Mesendoderm (in vitro differentiated cells): ENCODE measurements around the gene SLC14A1.

Experiments
- DNase-seq: peaks from one replicate; pipeline ENCODE4 v3.0.0; 2013
- H2AK5ac ChIP-seq: 2 replicates; pipeline ENCODE4 v1.6.1; 2013; ENCODE audit warnings: low read length, inconsistent platforms
- H2BK120ac ChIP-seq: 2 replicates; pipeline ENCODE4 v1.6.1; 2013; ENCODE audit warnings: low read depth, mild to moderate bottlenecking, low read length, moderate library complexity, mixed read lengths
- H2BK15ac ChIP-seq: replicated peaks from 2 replicates; pipeline ENCODE4 v1.6.1; 2013; ENCODE audit warnings: low read depth, mild to moderate bottlenecking, moderate library complexity
- H2BK5ac ChIP-seq: 2 replicates; pipeline ENCODE4 v1.6.1; 2013; ENCODE audit warnings: low read length, inconsistent platforms
- H3K18ac ChIP-seq: 2 replicates; pipeline ENCODE4 v1.6.1; 2013; ENCODE audit warnings: mild to moderate bottlenecking, low read length, mixed read lengths
- H3K23ac ChIP-seq: one replicate; pipeline ENCODE4 v1.6.1; 2013; ENCODE audit warnings: low read length
- H3K27ac ChIP-seq: 2 replicates; pipeline ENCODE4 v1.5.1; 2013; ENCODE audit warnings: low read depth, mild to moderate bottlenecking, inconsistent platforms, low read length, moderate library complexity
- H3K27me3 ChIP-seq: 2 replicates; pipeline ENCODE4 v1.6.1; 2013; ENCODE audit warnings: low read length, control low read depth, mild to moderate bottlenecking, inconsistent platforms; ENCODE audit not compliant: insufficient read depth, poor library complexity
- H3K36me3 ChIP-seq: 2 replicates; pipeline ENCODE4 v1.6.1; 2013; ENCODE audit warnings: low read length, inconsistent platforms; ENCODE audit not compliant: control insufficient read depth, insufficient read depth
- H3K4ac ChIP-seq: one replicate; pipeline ENCODE4 v1.6.1; 2013; ENCODE audit warnings: low read depth, mild to moderate bottlenecking, low read length, moderate library complexity
- H3K4me1 ChIP-seq: 2 replicates; pipeline ENCODE4 v1.6.1; 2013; ENCODE audit warnings: low read depth, low read length, inconsistent platforms; ENCODE audit not compliant: control insufficient read depth
- H3K4me2 ChIP-seq: 2 replicates; pipeline ENCODE4 v1.6.1; 2013; ENCODE audit warnings: low read length
- H3K4me3 ChIP-seq: 2 replicates; pipeline ENCODE4 v1.5.1; 2013; ENCODE audit warnings: mild to moderate bottlenecking, low read length
- H3K56ac ChIP-seq: one replicate; pipeline ENCODE4 v1.6.1; 2013; ENCODE audit warnings: low read length
- H3K79me1 ChIP-seq: 2 replicates; pipeline ENCODE4 v1.6.1; 2013; ENCODE audit warnings: low read length, inconsistent platforms
- H3K79me2 ChIP-seq: 2 replicates; pipeline ENCODE4 v1.6.1; 2013; ENCODE audit warnings: mild to moderate bottlenecking, low read length; ENCODE audit not compliant: control insufficient read depth, insufficient read depth
- H3K9ac ChIP-seq: 2 replicates; pipeline ENCODE4 v1.6.1; 2013; ENCODE audit warnings: low read length, inconsistent platforms
- H4K5ac ChIP-seq: one replicate; pipeline ENCODE4 v1.6.1; 2013; ENCODE audit warnings: low read length
- H4K8ac ChIP-seq: one replicate; pipeline ENCODE4 v1.6.1; 2013; ENCODE audit warnings: low read depth, mild to moderate bottlenecking, control low read depth, low read length, moderate library complexity
- WGBS: extraction: QIAGEN DNeasy Blood & Tissue Kit; methylation state at CpG from one replicate; pipeline ENCODE4 v1.1.7; 2013; ENCODE audit warnings: low lambda C conversion rate, missing lambda C conversion rate; ENCODE audit not compliant: insufficient coverage; ENCODE audit errors: extremely low coverage; 5-methylcytosine and 5-hydroxymethylcytosine counted together

SLC14A1 gene

DNA sequence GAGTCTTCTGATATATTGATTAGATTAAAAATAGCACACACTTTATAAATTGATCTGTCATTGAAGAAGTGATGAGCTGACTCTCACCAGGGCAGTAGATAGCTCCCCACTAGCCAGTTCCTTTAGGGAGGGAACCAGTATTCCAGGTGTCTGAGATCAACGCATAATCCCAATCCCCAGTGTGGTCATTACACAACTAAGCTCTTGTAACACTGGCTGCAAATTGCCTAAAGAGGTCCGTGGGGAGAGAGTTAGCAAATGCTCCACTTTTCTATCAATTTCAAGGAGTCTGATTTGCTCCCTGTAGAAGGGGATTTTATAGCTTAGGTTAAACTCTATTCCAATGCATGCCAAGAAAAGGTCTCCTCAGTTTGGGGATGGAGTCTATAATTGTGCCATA, 7.7 kb downstream of the SLC14A1 start:
- Histone ChIP-seq H3K18ac (no peak overlapping the region), H3K23ac (no peak overlapping the region), H3K79me1 (no peaks in the 10 kb centered on the region), H3K4ac (no peak overlapping the region), H3K9ac (no peak overlapping the region), H3K4me1 (no peaks in the 10 kb centered on the region), H3K56ac (no peak overlapping the region), H4K8ac (no peak overlapping the region), H3K79me2 (no peaks in the 10 kb centered on the region), H3K4me2 (no peak overlapping the region), H2BK5ac (no peak overlapping the region), H2BK15ac (no peak overlapping the region), H4K5ac (no peak overlapping the region), H3K27me3 (no peaks in the 10 kb centered on the region), H2AK5ac (no peak overlapping the region), H3K27ac (no peak overlapping the region), H3K4me3 (no peak overlapping the region), H3K36me3 (no peaks in the 10 kb centered on the region), H2BK120ac (no peak overlapping the region)
- no peak for DNase-seq
- no CpG with 5 or more reads among the region's 2 CpGs for WGBS

GRCh38 chr18:45733535-45733934, 9.6 kb downstream of the SLC14A1 start:
- Histone ChIP-seq H3K4me2 (no peak overlapping the region), H2BK15ac (no peak overlapping the region), H3K4ac (no peak overlapping the region), H3K23ac (no peak overlapping the region), H2BK120ac (no peak overlapping the region), H4K5ac (no peak overlapping the region), H4K8ac (no peak overlapping the region), H3K27me3 (no peaks in the 10 kb centered on the region), H2BK5ac (no peak overlapping the region), H3K79me2 (no peaks in the 10 kb centered on the region), H3K79me1 (no peaks in the 10 kb centered on the region), H3K36me3 (no peaks in the 10 kb centered on the region), H3K4me1 (no peaks in the 10 kb centered on the region), H3K9ac (no peak overlapping the region), H3K4me3 (no peak overlapping the region), H2AK5ac (no peak overlapping the region), H3K18ac (no peak overlapping the region), H3K27ac (no peak overlapping the region), H3K56ac (no peak overlapping the region)
- DNase-seq, result peak; percentile 53
- WGBS, result no CpG with 5 or more reads among the region's 7 CpGs

DNA sequence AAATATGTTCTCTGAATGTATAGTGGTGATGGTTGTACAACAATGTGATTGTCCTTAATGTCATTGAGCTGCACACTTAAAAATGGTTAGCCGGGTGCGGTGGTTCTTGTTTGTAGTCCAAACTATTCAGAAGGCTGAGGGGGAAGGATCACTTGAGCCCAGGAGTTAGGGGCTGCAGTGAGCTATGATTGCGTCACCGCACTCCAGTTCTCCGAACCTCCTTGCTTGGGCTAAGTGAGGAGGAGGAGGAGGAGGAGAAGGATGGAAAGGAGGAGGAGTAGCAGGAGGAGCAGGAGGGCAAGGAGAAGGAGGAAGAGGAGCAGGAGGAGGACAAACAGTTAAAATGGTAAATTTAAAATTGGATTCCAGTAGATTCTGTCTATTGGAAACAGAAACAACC, 10.5 kb downstream of the SLC14A1 start:
- no CpG with 5 or more reads among the region's 5 CpGs for WGBS
- Histone ChIP-seq H3K4me1 (peaks cover 3% of the 10 kb centered on the region), H3K4me3 (no peak overlapping the region), H4K8ac (no peak overlapping the region), H3K18ac (no peak overlapping the region), H3K56ac (no peak overlapping the region), H3K4ac (no peak overlapping the region), H2BK5ac (no peak overlapping the region), H2AK5ac (no peak overlapping the region), H3K9ac (no peak overlapping the region), H2BK15ac (no peak overlapping the region), H3K4me2 (no peak overlapping the region), H3K36me3 (no peaks in the 10 kb centered on the region), H3K27me3 (no peaks in the 10 kb centered on the region), H3K79me1 (no peaks in the 10 kb centered on the region), H4K5ac (no peak overlapping the region), H3K27ac (no peak overlapping the region), H2BK120ac (no peak overlapping the region), H3K79me2 (no peaks in the 10 kb centered on the region), H3K23ac (no peak overlapping the region)
- no peak for DNase-seq

DNA sequence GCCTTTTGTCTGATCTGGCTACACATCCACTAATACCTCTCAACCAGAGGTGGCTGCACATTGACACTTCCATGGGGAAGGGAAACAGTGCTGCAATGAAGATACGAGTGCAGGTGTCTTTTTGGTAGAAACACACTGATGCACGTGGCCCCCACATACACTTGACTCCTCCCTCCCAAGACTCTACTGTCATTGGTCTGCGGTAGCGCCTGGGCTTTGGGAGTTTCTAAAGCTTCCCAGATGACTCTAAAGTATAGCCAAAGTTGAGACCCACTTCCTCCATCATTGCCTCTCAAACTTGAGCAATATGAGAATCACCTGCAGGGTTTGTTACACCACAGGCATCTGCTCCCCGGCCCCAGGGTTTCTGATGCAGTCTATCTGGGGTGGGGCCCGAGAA, 11.0 kb downstream of the SLC14A1 start:
- no peaks in the 10 kb centered on the region for H3K27me3 ChIP-seq
- H4K8ac ChIP-seq, result no peak overlapping the region
- H3K4me1 ChIP-seq, result peaks cover 4% of the 10 kb centered on the region
- H3K27ac ChIP-seq, result no peak overlapping the region
- H2BK120ac ChIP-seq, result no peak overlapping the region
- no peak overlapping the region for H3K23ac ChIP-seq
- H3K4ac ChIP-seq, result no peak overlapping the region
- no peaks in the 10 kb centered on the region for H3K36me3 ChIP-seq
- H3K79me1 ChIP-seq, result no peaks in the 10 kb centered on the region
- H3K56ac ChIP-seq, result no peak overlapping the region
- no peak overlapping the region for H3K4me2 ChIP-seq
- H4K5ac ChIP-seq, result no peak overlapping the region
- no peak overlapping the region for H3K9ac ChIP-seq
- no peak overlapping the region for H2BK15ac ChIP-seq
- no peak for DNase-seq
- H3K79me2 ChIP-seq, result no peaks in the 10 kb centered on the region
- WGBS, result no CpG with 5 or more reads among the region's 6 CpGs
- no peak overlapping the region for H2AK5ac ChIP-seq
- no peak overlapping the region for H3K18ac ChIP-seq
- no peak overlapping the region for H2BK5ac ChIP-seq
- no peak overlapping the region for H3K4me3 ChIP-seq

- Histone ChIP-seq H3K4ac (no peak overlapping the region), H3K4me2 (no peak overlapping the region), H2AK5ac (no peak overlapping the region), H3K36me3 (no peaks in the 10 kb centered on the region), H3K27ac (no peak overlapping the region), H3K9ac (no peak overlapping the region), H3K27me3 (no peaks in the 10 kb centered on the region), H3K79me1 (no peaks in the 10 kb centered on the region), H2BK120ac (no peak overlapping the region), H3K4me3 (no peak overlapping the region), H3K4me1 (peaks cover 6% of the 10 kb centered on the region), H3K56ac (no peak overlapping the region), H3K18ac (no peak overlapping the region), H4K5ac (no peak overlapping the region), H4K8ac (no peak overlapping the region), H2BK15ac (no peak overlapping the region), H2BK5ac (no peak overlapping the region), H3K79me2 (no peaks in the 10 kb centered on the region), H3K23ac (no peak overlapping the region)
- DNase-seq, result peak; percentile 79
Measured at GRCh38 chr18:45738660-45739059, 14.7 kb downstream of the SLC14A1 start.

GRCh38 chr18:45739268-45739667, 15.3 kb downstream of the SLC14A1 start:
- Histone ChIP-seq H3K27me3 (no peaks in the 10 kb centered on the region), H3K27ac (no peak overlapping the region), H3K79me2 (no peaks in the 10 kb centered on the region), H2BK5ac (no peak overlapping the region), H3K56ac (no peak overlapping the region), H3K23ac (no peak overlapping the region), H2BK120ac (no peak overlapping the region), H4K8ac (no peak overlapping the region), H3K9ac (no peak overlapping the region), H3K4me3 (no peak overlapping the region), H3K18ac (no peak overlapping the region), H3K4me2 (no peak overlapping the region), H4K5ac (no peak overlapping the region), H3K36me3 (no peaks in the 10 kb centered on the region), H2AK5ac (no peak overlapping the region), H3K4ac (no peak overlapping the region), H3K79me1 (no peaks in the 10 kb centered on the region), H3K4me1 (peaks cover 6% of the 10 kb centered on the region), H2BK15ac (no peak overlapping the region)
- WGBS, result no CpG with 5 or more reads among the region's 3 CpGs
- peak; percentile 19 for DNase-seq
